HCT116 (cell line): Measurements from ENCODE around the gene ARPC5. TPM values are rescaled to one million over a fixed set of nuclear protein-coding genes. Genes with fewer than 3 reads are reported as not detected.

ENCODE experiments used
- ATAC-seq: fragments of 200-7000 bp; cut with Tn5 transposase; 2 replicates; pipeline ENCODE4 v1.9.1; 2020; ENCODE audit warnings: mild to moderate bottlenecking, moderate library complexity
- BruUV-seq: library from RNA; stranded (reverse); fragments of 400-500 nt; replicated peaks from 2 replicates; lab custom pipeline; 2021; lab: Mats Ljungman, UMichigan
- CTCF ChIA-PET: fragments of 300-600 bp; sonication (Branson Sonifier 250); formaldehyde crosslinking; loops from one replicate; lab custom pipeline; 2021; ENCODE audit warnings: antibody characterized with exemption; lab: Charles Lee
- POLR2A ChIA-PET: fragments of 300-600, 350-600 bp; sonication (Branson Sonifier 250); formaldehyde crosslinking; loops from one replicate; lab custom pipeline; 2021; ENCODE audit warnings: antibody characterized with exemption; lab: Charles Lee
- RAD21 ChIA-PET, 2 experiments: fragments of 300-600 bp; sonication (Branson Sonifier 250); formaldehyde crosslinking; loops; one replicate each; lab custom pipeline; 2023; ENCODE audit warnings: low total read pairs in 2 of 2; ENCODE audit not compliant: uncharacterized antibody in 2 of 2, unreplicated experiment in 2 of 2, low non-redundant PET in 1 of 2; lab: Charles Lee
- DNase-seq: peaks from one replicate; pipeline ENCODE4 v3.0.0-alpha.2; 2010; ENCODE audit warnings: low read depth, low spot score
- H2AFZ ChIP-seq: fragments of 200-600 bp; shearing (Covaris generic), sonication (generic); 2 replicates; pipeline ENCODE4 v1.6.1; 2017; ENCODE audit warnings: low read depth, mixed run types, mixed read lengths, antibody characterized with exemption, low read length; ENCODE audit not compliant: poor library complexity, severe bottlenecking
- H3K27ac ChIP-seq: 2 replicates; pipeline ENCODE4 v1.5.1; 2012; ENCODE audit warnings: low read depth, low read length
- H3K27me3 ChIP-seq: fragments of 200-600 bp; sonication (generic); 2 replicates; pipeline ENCODE4 v1.6.1; 2016; ENCODE audit warnings: mixed run types, low read length, mixed read lengths; ENCODE audit not compliant: insufficient read depth
- H3K36me3 ChIP-seq, 2 experiments: fragments of 200-500 bp in 1 of 2; fragments of 200-600 bp in 1 of 2; sonication (Bioruptor generic) in 1 of 2; sonication (generic) in 1 of 2; 2 replicates each; pipeline versions ENCODE4 v1.5.1 to v1.6.1; 2014 to 2016; ENCODE audit warnings: low read length in 2 of 2, inconsistent platforms in 1 of 2, mixed read lengths in 1 of 2, mixed run types in 1 of 2; ENCODE audit not compliant: insufficient read depth in 2 of 2, control insufficient read depth in 1 of 2
- H3K4me1 ChIP-seq, 2 experiments: fragments of 200-600 bp in 1 of 2; sonication (generic) in 1 of 2; 2 replicates each; pipeline versions ENCODE4 v1.5.1 to v1.6.1; 2012 to 2017; ENCODE audit warnings: low read length in 2 of 2, inconsistent platforms in 1 of 2, mild to moderate bottlenecking in 1 of 2, mixed read lengths in 1 of 2, mixed run types in 1 of 2, moderate library complexity in 1 of 2; ENCODE audit not compliant: insufficient read depth in 2 of 2, control insufficient read depth in 1 of 2
- H3K4me2 ChIP-seq: fragments of 200-600 bp; sonication (generic); 2 replicates; pipeline ENCODE4 v1.6.1; 2017; ENCODE audit warnings: mixed run types, low read length, mixed read lengths
- H3K4me3 ChIP-seq, 2 experiments: fragments of 200-600 bp in 1 of 2; sonication (generic) in 1 of 2; replicated peaks in 1 of 2; 2 replicates each; pipeline ENCODE4 v1.5.1; 2011 to 2016; ENCODE audit warnings: low read length in 2 of 2, control low read depth in 1 of 2, low read depth in 1 of 2, mild to moderate bottlenecking in 1 of 2, mixed read lengths in 1 of 2, mixed run types in 1 of 2
- H3K79me2 ChIP-seq: fragments of 200-600 bp; sonication (generic); 2 replicates; pipeline ENCODE4 v1.6.1; 2017; ENCODE audit warnings: mild to moderate bottlenecking, mixed run types, low read length, moderate library complexity, mixed read lengths; ENCODE audit not compliant: insufficient read depth
- H3K9ac ChIP-seq: fragments of 200-600 bp; sonication (generic); 2 replicates; pipeline ENCODE4 v1.6.1; 2016; ENCODE audit warnings: low read length, mixed read lengths
- H3K9me2 ChIP-seq: fragments of 200-600 bp; sonication (generic), shearing (Covaris generic); 2 replicates; pipeline ENCODE4 v1.6.1; 2017; ENCODE audit warnings: mixed run types, mild to moderate bottlenecking, moderate library complexity; ENCODE audit not compliant: insufficient read depth
- H3K9me3 ChIP-seq, 2 experiments: fragments of 200-500 bp in 1 of 2; fragments of 200-600 bp in 1 of 2; sonication (Bioruptor generic) in 1 of 2; sonication (generic) in 1 of 2; 2 replicates each; pipeline ENCODE4 v1.6.1; 2014 to 2017; ENCODE audit warnings: low read length in 2 of 2, mixed read lengths in 2 of 2, inconsistent platforms in 1 of 2, low read depth in 1 of 2, mild to moderate bottlenecking in 1 of 2, mixed run types in 1 of 2, moderate library complexity in 1 of 2; ENCODE audit not compliant: control insufficient read depth in 1 of 2, insufficient read depth in 1 of 2
- H4K20me1 ChIP-seq: fragments of 200-600 bp; sonication (generic), shearing (Covaris generic); 2 replicates; pipeline ENCODE4 v1.6.1; 2017; ENCODE audit warnings: mixed run types, mild to moderate bottlenecking, moderate library complexity; ENCODE audit not compliant: insufficient read depth
- ELF1 ChIP-seq: IDR thresholded peaks from 2 replicates; pipeline ENCODE4 v1.6.1; 2012; ENCODE audit warnings: low read depth, borderline replicate concordance
- EZH2 ChIP-seq: fragments of 200-600 bp; sonication (generic); IDR thresholded peaks from 2 replicates; pipeline ENCODE4 v1.6.1; 2017; ENCODE audit warnings: antibody characterized with exemption, mixed run types
- EZH2phosphoT487 ChIP-seq: fragments of 200-600 bp; IDR thresholded peaks from 2 replicates; pipeline ENCODE4 v1.6.1; 2018; ENCODE audit warnings: antibody characterized with exemption, borderline replicate concordance
- RAD21 ChIP-seq: IDR thresholded peaks from 2 replicates; pipeline ENCODE4 v1.6.1; 2012; ENCODE audit warnings: low read depth, mild to moderate bottlenecking
- REST ChIP-seq: IDR thresholded peaks from 2 replicates; pipeline ENCODE4 v1.6.1; 2012; ENCODE audit warnings: low read depth
- SIN3A ChIP-seq: IDR thresholded peaks from 2 replicates; pipeline ENCODE4 v1.6.1; 2012; ENCODE audit warnings: low read depth
- YY1 ChIP-seq: IDR thresholded peaks from 2 replicates; pipeline ENCODE4 v1.6.1; 2011; ENCODE audit warnings: low read length, low read depth, moderate library complexity, mild to moderate bottlenecking; ENCODE audit not compliant: insufficient replicate concordance; ENCODE audit errors: extremely low read depth
- ZFX ChIP-seq: fragments of 450-650 bp; IDR thresholded peaks from 2 replicates; pipeline ENCODE4 v1.6.1; 2017
- ZNF274 ChIP-seq: fragments of 200-500 bp; sonication (Bioruptor generic); IDR thresholded peaks from 2 replicates; pipeline ENCODE4 v1.6.1; 2014; ENCODE audit warnings: mild to moderate bottlenecking, low read depth, low read length, inconsistent platforms
- intact Hi-C: fragments of 100-400 bp; cut with micrococcal nuclease; formaldehyde crosslinking; loops from 2 replicates; pipeline ENCODE4 v1.10.0; 2022
- total RNA-seq: library from RNA; stranded (reverse); gene quantifications from one replicate; pipeline ENCODE4 v1.2.1, GENCODE V29; 2021; ENCODE audit not compliant: unreplicated experiment
- TF ChIP-seq, protein P1 (sequence below), 3 experiments: fragments of 200-600 bp in 1 of 3; sonication (generic) in 1 of 3; IDR thresholded peaks in 2 of 3; conservative IDR thresholded peaks in 1 of 3; 2 replicates each; pipeline ENCODE4 v1.5.1; 2012 to 2017; ENCODE audit warnings: low read depth in 2 of 3, low read length in 2 of 3, antibody characterized with exemption in 1 of 3, borderline replicate concordance in 1 of 3, control low read depth in 1 of 3, mild to moderate bottlenecking in 1 of 3, mixed read lengths in 1 of 3, mixed run types in 1 of 3, moderate library complexity in 1 of 3; ENCODE audit not compliant: insufficient read depth in 1 of 3
- TF ChIP-seq, protein P2 (sequence below): IDR thresholded peaks from 2 replicates; pipeline ENCODE4 v1.6.1; 2012

Gene ARPC5
- total RNA-seq, 1 experiment from 2014 or later = 71.5 TPM

- H3K4me3 ChIP-seq = no peak overlapping the region
- peaks cover 0 to 7% of the 10 kb centered on the region in 2 experiments; a peak in 1 of 4 replicates for H3K4me1 ChIP-seq
- H3K36me3 ChIP-seq = no peaks in the 10 kb centered on the region
- no peak for ATAC-seq
- no peaks in the 10 kb centered on the region for H3K9me2 ChIP-seq
- intact Hi-C loops = no loop called here
- no peaks in the 10 kb centered on the region for H4K20me1 ChIP-seq
- H3K4me2 ChIP-seq = no peak overlapping the region
- DNase-seq = no peak
- no peak overlapping the region for H3K27ac ChIP-seq
- TF ChIP-seq YY1 = no peak
- no peak for TF ChIP-seq ZNF274
- TF ChIP-seq RAD21 = no peak
- TF ChIP-seq REST = no peak
- TF ChIP-seq SIN3A = no peak
- no peak for TF ChIP-seq ZFX
- ChIA-PET POLR2A (no interaction called here), CTCF (no interaction called here), RAD21 (no interaction called here)
- no peak overlapping the region for H2AFZ ChIP-seq
- no TSS peak for BruUV-seq
- H3K9ac ChIP-seq = no peak overlapping the region
- H3K9me3 ChIP-seq = no peaks in the 10 kb centered on the region
- no peaks in the 10 kb centered on the region for H3K79me2 ChIP-seq
- H3K27me3 ChIP-seq = no peaks in the 10 kb centered on the region
Measured at GRCh38 chr1:183605904-183606303, 29.7 kb downstream of the ARPC5 start.

DNA sequence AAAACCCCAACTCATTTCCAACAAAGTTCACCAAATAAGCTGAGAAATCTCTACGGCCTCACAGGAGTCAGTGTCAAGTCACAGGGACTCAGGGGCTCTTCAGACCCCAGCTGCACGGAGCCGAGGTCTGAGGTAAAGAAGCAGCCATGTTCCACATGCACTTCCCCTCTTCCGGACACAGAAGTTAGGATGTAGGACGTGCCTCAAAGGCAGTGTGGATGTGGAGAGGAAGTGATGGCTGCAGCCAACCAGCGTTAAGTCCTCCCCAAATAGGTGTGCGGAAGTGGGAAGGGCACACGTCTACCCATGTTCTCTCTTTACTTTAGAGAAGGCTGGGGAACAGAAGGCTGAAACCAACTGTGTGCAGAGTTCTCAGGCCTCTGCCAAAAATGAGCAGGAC is 30.8 kb downstream of the ARPC5 start:
- Histone ChIP-seq H3K79me2 (no peaks in the 10 kb centered on the region), H3K4me1 (peaks cover 0 to 4% of the 10 kb centered on the region in 2 experiments; a peak in 1 of 4 replicates), H4K20me1 (no peaks in the 10 kb centered on the region), H3K27ac (no peak overlapping the region), H3K9ac (no peak overlapping the region), H3K36me3 (no peaks in the 10 kb centered on the region), H3K4me3 (no peak overlapping the region), H3K27me3 (no peaks in the 10 kb centered on the region), H3K9me2 (no peaks in the 10 kb centered on the region), H3K4me2 (no peak overlapping the region), H2AFZ (no peak overlapping the region), H3K9me3 (no peaks in the 10 kb centered on the region)
- intact Hi-C loops = no loop called here
- RAD21 ChIA-PET = no interaction called here
- CTCF ChIA-PET = no interaction called here
- BruUV-seq = no TSS peak
- ATAC-seq (no peak), DNase-seq (no peak)
- POLR2A ChIA-PET = no interaction called here
- TF ChIP-seq YY1 = no peak
- no peak for TF ChIP-seq EZH2
- no peak for TF ChIP-seq REST
- TF ChIP-seq, protein P1, sequence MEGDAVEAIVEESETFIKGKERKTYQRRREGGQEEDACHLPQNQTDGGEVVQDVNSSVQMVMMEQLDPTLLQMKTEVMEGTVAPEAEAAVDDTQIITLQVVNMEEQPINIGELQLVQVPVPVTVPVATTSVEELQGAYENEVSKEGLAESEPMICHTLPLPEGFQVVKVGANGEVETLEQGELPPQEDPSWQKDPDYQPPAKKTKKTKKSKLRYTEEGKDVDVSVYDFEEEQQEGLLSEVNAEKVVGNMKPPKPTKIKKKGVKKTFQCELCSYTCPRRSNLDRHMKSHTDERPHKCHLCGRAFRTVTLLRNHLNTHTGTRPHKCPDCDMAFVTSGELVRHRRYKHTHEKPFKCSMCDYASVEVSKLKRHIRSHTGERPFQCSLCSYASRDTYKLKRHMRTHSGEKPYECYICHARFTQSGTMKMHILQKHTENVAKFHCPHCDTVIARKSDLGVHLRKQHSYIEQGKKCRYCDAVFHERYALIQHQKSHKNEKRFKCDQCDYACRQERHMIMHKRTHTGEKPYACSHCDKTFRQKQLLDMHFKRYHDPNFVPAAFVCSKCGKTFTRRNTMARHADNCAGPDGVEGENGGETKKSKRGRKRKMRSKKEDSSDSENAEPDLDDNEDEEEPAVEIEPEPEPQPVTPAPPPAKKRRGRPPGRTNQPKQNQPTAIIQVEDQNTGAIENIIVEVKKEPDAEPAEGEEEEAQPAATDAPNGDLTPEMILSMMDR (IDR thresholded peaks at IDR 0.05 in 2 of 3, conservative IDR thresholded peaks at IDR 0.05 in 1 of 3; ENCODE audit: borderline replicate concordance in 1 of 3, insufficient read depth in 1 of 3, low read depth in 2 of 3, low read length in 2 of 3) = no peak
- TF ChIP-seq, protein P2, sequence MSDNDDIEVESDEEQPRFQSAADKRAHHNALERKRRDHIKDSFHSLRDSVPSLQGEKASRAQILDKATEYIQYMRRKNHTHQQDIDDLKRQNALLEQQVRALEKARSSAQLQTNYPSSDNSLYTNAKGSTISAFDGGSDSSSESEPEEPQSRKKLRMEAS = no peak
- no peak for TF ChIP-seq EZH2phosphoT487
- no peak for TF ChIP-seq ZFX
- no peak for TF ChIP-seq ELF1
